Measurements from ENCODE around the gene SLC22A7. TPM values are rescaled to one million over a fixed set of nuclear protein-coding genes. Genes with fewer than 3 reads are reported as not detected.
"Not testable (repeated sequence)": the region's sequence is repeated elsewhere in the genome, so short reads cannot be mapped to it uniquely, and the experiment has no call there.

The SLC22A7 gene
- total and polyA plus RNA-seq, 7 experiments from 2014 or later: not detected

DNA sequence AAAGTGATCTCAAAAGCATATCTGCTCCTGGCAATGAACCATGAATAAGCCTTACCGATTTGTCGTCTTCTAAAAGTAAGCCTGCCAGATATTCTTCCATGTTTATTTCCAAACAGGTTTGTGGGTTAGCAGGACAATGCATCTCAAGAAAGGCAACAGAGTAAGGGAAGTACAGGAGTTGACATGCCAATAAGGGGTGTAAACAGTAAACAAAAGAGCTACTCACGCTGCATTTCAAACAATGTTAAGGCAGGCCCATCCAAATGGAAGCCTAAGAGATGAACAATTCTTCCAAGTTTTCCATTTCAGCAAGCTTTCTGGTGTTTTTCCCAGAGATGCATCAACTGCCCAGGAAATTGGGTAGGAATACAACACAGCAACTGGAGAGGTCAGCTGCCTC lies 38.3 kb downstream of the SLC22A7 start:
- Mint-ChIP-seq H3K27ac (peak overlapping the region in 2 of 9 donors; percentile 19 to 36), H3K36me3 (peaks cover 12 to 42% (median 29%) of the 10 kb centered on the region in 5 donors), H3K4me3 (no peak overlapping the region), H3K9me3 (no peaks in the 10 kb centered on the region), H3K4me1 (peaks cover 9 to 33% (median 18%) of the 10 kb centered on the region in 7 donors), H3K27me3 (peaks cover 0 to 3% (median 0%) of the 10 kb centered on the region in 5 donors)
- H3K4me3 ChIP-seq (ENCODE audit: low read length): no peak overlapping the region
- H3K36me3 ChIP-seq (ENCODE audit: control insufficient read depth in 2 of 3, insufficient read depth in 3 of 3, low read length in 3 of 3): peaks cover 3 to 50% (median 11%) of the 10 kb centered on the region in 3 experiments
- ChIA-PET POLR2A (no interaction called here), CTCF (no interaction called here)
- no peaks in the 10 kb centered on the region for H3K9me3 ChIP-seq (ENCODE audit: control insufficient read depth in 2 of 3, low read length in 3 of 3)
- no peak for DNase-seq
- ATAC-seq: no peak
- intact Hi-C loops (cut with micrococcal nuclease): loop anchor here in 1 of 2 donors (10.0 kb wide), 1 partner anchor 72 kb away; no protein-coding TSS in a partner anchor
- H3K4me1 ChIP-seq (ENCODE audit: control insufficient read depth in 2 of 2, insufficient read depth in 2 of 2, low read length in 2 of 2): peaks cover 0 to 10% of the 10 kb centered on the region in 2 donors
- no peak overlapping the region for H3K27ac ChIP-seq (ENCODE audit: low read depth, low read length)
- H3K27me3 ChIP-seq (ENCODE audit: control insufficient read depth in 2 of 2, insufficient read depth in 2 of 2, low read length in 2 of 2): no peaks in the 10 kb centered on the region

DNA sequence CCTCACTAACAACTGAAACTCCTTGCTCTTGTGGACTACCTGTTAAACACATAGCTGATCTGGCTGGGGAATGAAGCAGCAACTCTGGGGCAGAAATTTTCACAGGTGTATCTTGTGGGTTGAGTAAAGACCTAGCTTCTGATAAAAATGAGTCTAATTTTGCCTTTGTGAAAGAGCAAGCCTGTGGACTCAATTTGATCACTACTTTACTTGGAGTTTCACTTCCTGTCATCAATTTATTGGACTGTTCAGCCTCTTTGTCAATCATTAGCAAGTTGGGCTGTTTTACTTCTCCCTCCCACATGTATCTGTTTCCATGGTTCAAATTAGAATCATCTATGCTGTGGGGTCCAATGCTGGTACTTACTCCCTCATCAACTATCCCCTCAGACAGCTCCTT lies 40.2 kb downstream of the SLC22A7 start:
- H3K9me3 ChIP-seq (ENCODE audit: control insufficient read depth in 2 of 3, low read length in 3 of 3): no peaks in the 10 kb centered on the region
- intact Hi-C loops (cut with micrococcal nuclease): loop anchor here in 1 of 2 donors (10.0 kb wide), 1 partner anchor 73 kb away; no protein-coding TSS in a partner anchor
- DNase-seq (no peak), ATAC-seq (no peak)
- H3K4me1 ChIP-seq (ENCODE audit: control insufficient read depth in 2 of 2, insufficient read depth in 2 of 2, low read length in 2 of 2): no peaks in the 10 kb centered on the region
- Mint-ChIP-seq H3K27me3 (no peaks in the 10 kb centered on the region), H3K27ac (peak overlapping the region in 8 of 9 donors; percentile 3 to 83 (median 53)), H3K4me3 (no peak overlapping the region), H3K4me1 (peaks cover 0 to 18% (median 8%) of the 10 kb centered on the region in 7 donors), H3K9me3 (peaks cover 0 to 1% (median 0%) of the 10 kb centered on the region in 11 donors), H3K36me3 (peaks cover 17 to 57% (median 40%) of the 10 kb centered on the region in 5 donors)
- no peaks in the 10 kb centered on the region for H3K27me3 ChIP-seq (ENCODE audit: control insufficient read depth in 2 of 2, insufficient read depth in 2 of 2, low read length in 2 of 2)
- H3K27ac ChIP-seq (ENCODE audit: low read depth, low read length): no peak overlapping the region
- ChIA-PET POLR2A (no interaction called here), CTCF (interaction anchor here (0.9 kb wide), 1 partner anchor 31 kb away, joined by 3 read pairs; the partner anchor contains the start of gene ZNF318)
- H3K4me3 ChIP-seq (ENCODE audit: low read length): no peak overlapping the region
- H3K36me3 ChIP-seq (ENCODE audit: control insufficient read depth in 2 of 3, insufficient read depth in 3 of 3, low read length in 3 of 3): peaks cover 7 to 69% (median 14%) of the 10 kb centered on the region in 3 experiments

DNA sequence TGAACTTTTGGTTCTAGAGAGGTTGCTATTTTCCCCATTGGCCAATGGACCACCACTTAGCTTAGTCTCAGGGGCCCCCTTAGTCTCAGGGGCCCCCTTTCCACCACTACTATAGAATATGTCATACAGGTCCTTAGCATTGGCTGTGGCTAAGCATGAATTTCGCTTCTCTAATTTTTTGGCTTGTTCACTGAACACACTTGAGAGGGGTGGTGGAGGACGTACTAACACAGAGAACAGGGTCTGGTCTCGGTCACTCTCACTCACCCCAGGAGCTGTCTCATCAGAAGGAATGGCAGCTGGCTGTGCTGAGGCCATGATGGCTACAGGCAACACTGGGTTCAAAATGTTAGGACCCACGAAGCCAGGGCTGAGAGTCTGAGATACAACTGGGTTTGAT lies 41.1 kb downstream of the SLC22A7 start:
- CTCF ChIA-PET: interaction anchor here (0.8 to 1.1 kb wide), 2 partner anchors 18 to 19 kb away, joined by 4 read pairs; no protein-coding TSS in a partner anchor
- H3K27ac Mint-ChIP-seq: peak overlapping the region in 2 of 9 donors; percentile 58 to 81

DNA sequence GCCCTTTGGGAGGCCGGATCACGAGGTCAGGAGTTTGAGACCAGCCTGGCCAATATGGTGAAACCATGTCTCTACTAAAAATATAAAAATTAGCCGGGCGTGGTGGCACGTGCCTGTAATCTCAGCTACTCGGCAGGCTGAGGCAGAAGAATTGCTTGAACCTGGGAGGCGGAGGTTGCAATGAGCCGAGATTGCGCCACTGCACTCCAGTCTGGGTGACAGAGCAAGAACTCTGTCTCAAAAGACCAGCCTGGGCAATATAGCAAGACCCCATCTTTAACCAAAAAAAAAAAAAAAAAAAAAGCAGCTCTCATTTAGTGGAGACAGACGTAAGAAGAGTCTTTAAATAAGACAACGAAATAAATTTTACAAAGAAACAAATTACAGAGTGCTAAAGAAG lies 48.2 kb downstream of the SLC22A7 start:
- H3K4me1 Mint-ChIP-seq; H3K4me3 ChIP-seq (ENCODE audit: low read length); H3K27ac Mint-ChIP-seq; H3K4me3 Mint-ChIP-seq; H3K27me3 Mint-ChIP-seq; H3K9me3 Mint-ChIP-seq; CTCF ChIA-PET; intact Hi-C loops (cut with micrococcal nuclease); POLR2A ChIA-PET; DNase-seq; H3K9me3 ChIP-seq (ENCODE audit: control insufficient read depth in 2 of 3, low read length in 3 of 3); H3K27ac ChIP-seq (ENCODE audit: low read depth, low read length); H3K27me3 ChIP-seq (ENCODE audit: control insufficient read depth in 2 of 2, insufficient read depth in 2 of 2, low read length in 2 of 2); H3K4me1 ChIP-seq (ENCODE audit: control insufficient read depth in 2 of 2, insufficient read depth in 2 of 2, low read length in 2 of 2); ATAC-seq: not testable (repeated sequence)
- peaks cover 22 to 83% (median 28%) of the 10 kb centered on the region in 3 experiments for H3K36me3 ChIP-seq (ENCODE audit: control insufficient read depth in 2 of 3, insufficient read depth in 3 of 3, low read length in 3 of 3)
- peaks cover 11 to 32% (median 19%) of the 10 kb centered on the region in 5 donors for H3K36me3 Mint-ChIP-seq

More for the DNA sequence above, 41.1 kb downstream of the SLC22A7 start:
- H3K4me1 Mint-ChIP-seq: peaks cover 0 to 18% (median 8%) of the 10 kb centered on the region in 7 donors
- ATAC-seq (no peak), DNase-seq (no peak)
- Histone ChIP-seq H3K9me3 (ENCODE audit: control insufficient read depth in 2 of 3, low read length in 3 of 3) (no peaks in the 10 kb centered on the region), H3K27me3 (ENCODE audit: control insufficient read depth in 2 of 2, insufficient read depth in 2 of 2, low read length in 2 of 2) (no peaks in the 10 kb centered on the region), H3K4me3 (ENCODE audit: low read length) (no peak overlapping the region), H3K36me3 (ENCODE audit: control insufficient read depth in 2 of 3, insufficient read depth in 3 of 3, low read length in 3 of 3) (peaks cover 7 to 78% (median 14%) of the 10 kb centered on the region in 3 experiments), H3K4me1 (ENCODE audit: control insufficient read depth in 2 of 2, insufficient read depth in 2 of 2, low read length in 2 of 2) (no peaks in the 10 kb centered on the region), H3K27ac (ENCODE audit: low read depth, low read length) (no peak overlapping the region)
- POLR2A ChIA-PET: no interaction called here
- peaks cover 0 to 1% (median 0%) of the 10 kb centered on the region in 11 donors for H3K9me3 Mint-ChIP-seq
- peaks cover 17 to 58% (median 40%) of the 10 kb centered on the region in 5 donors for H3K36me3 Mint-ChIP-seq
- H3K4me3 Mint-ChIP-seq: no peak overlapping the region
- H3K27me3 Mint-ChIP-seq: no peaks in the 10 kb centered on the region
- intact Hi-C loops (cut with micrococcal nuclease): loop anchor here in 1 of 2 donors (10.0 kb wide), 1 partner anchor 74 kb away; no protein-coding TSS in a partner anchor

DNA sequence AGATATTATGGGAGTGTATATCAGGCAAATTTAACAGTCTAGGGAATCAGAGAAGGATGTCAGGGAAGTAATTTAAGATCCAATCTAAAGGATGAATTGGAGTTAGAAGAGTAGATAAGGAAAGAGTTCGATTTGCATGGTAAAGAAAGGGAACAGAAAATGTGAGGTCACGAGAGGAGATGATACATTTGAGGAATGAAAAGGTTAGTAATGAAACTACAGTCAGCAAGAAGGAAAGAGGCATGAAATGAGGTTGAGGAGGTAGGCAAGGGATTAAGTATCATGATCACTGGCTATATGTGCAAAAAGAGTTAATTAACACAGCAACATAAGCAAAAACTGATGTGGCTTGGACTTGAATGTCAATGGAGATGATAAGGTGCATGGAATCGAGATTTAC lies 49.0 kb downstream of the SLC22A7 start:
- no peaks in the 10 kb centered on the region for H3K4me1 ChIP-seq (ENCODE audit: control insufficient read depth in 2 of 2, insufficient read depth in 2 of 2, low read length in 2 of 2)
- H3K27ac Mint-ChIP-seq: no peak overlapping the region
- no peak overlapping the region for H3K4me3 ChIP-seq (ENCODE audit: low read length)
- DNase-seq (no peak), ATAC-seq (no peak)
- ChIA-PET POLR2A (no interaction called here), CTCF (no interaction called here)
- H3K9me3 ChIP-seq (ENCODE audit: control insufficient read depth in 2 of 3, low read length in 3 of 3): no peaks in the 10 kb centered on the region
- intact Hi-C loops (cut with micrococcal nuclease): no loop called here
- H3K4me1 Mint-ChIP-seq: peaks cover 0 to 11% (median 0%) of the 10 kb centered on the region in 7 donors
- no peaks in the 10 kb centered on the region for H3K27me3 Mint-ChIP-seq
- H3K27ac ChIP-seq (ENCODE audit: low read depth, low read length): no peak overlapping the region
- H3K9me3 Mint-ChIP-seq: peaks cover 0 to 1% (median 0%) of the 10 kb centered on the region in 11 donors
- H3K36me3 ChIP-seq (ENCODE audit: control insufficient read depth in 2 of 3, insufficient read depth in 3 of 3, low read length in 3 of 3): peaks cover 18 to 75% (median 24%) of the 10 kb centered on the region in 3 experiments
- H3K27me3 ChIP-seq (ENCODE audit: control insufficient read depth in 2 of 2, insufficient read depth in 2 of 2, low read length in 2 of 2): no peaks in the 10 kb centered on the region
- H3K36me3 Mint-ChIP-seq: peaks cover 15 to 35% (median 22%) of the 10 kb centered on the region in 5 donors
- no peak overlapping the region for H3K4me3 Mint-ChIP-seq

DNA sequence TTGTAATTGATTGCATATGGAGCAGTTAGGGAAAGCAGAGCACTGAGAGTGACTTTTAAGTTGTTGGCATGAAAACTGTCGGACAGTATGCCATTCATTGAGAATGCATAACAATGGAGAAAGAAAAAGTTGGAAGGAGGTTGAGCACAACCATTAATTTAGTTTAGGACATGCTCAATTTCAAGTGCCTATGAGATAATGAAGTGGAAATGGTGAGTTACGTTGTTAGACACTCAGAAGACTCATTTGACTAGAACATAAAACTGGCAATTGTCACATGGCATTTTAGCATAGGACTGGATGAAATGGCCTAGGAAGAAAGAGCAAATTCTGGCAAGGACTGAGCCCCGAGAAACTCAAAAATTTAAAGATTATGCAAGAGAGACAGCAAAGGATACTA lies 49.4 kb downstream of the SLC22A7 start:
- POLR2A ChIA-PET: no interaction called here
- CTCF ChIA-PET: no interaction called here
- Histone ChIP-seq H3K4me3 (ENCODE audit: low read length) (no peak overlapping the region), H3K9me3 (ENCODE audit: control insufficient read depth in 2 of 3, low read length in 3 of 3) (no peaks in the 10 kb centered on the region), H3K36me3 (ENCODE audit: control insufficient read depth in 2 of 3, insufficient read depth in 3 of 3, low read length in 3 of 3) (peaks cover 18 to 72% (median 24%) of the 10 kb centered on the region in 3 experiments), H3K4me1 (ENCODE audit: control insufficient read depth in 2 of 2, insufficient read depth in 2 of 2, low read length in 2 of 2) (no peaks in the 10 kb centered on the region), H3K27ac (ENCODE audit: low read depth, low read length) (no peak overlapping the region), H3K27me3 (ENCODE audit: control insufficient read depth in 2 of 2, insufficient read depth in 2 of 2, low read length in 2 of 2) (no peaks in the 10 kb centered on the region)
- H3K36me3 Mint-ChIP-seq: peaks cover 15 to 37% (median 23%) of the 10 kb centered on the region in 5 donors
- H3K27me3 Mint-ChIP-seq: no peaks in the 10 kb centered on the region
- DNase-seq (no peak), ATAC-seq (no peak)
- peaks cover 0 to 12% (median 2%) of the 10 kb centered on the region in 7 donors for H3K4me1 Mint-ChIP-seq
- no peak overlapping the region for H3K4me3 Mint-ChIP-seq
- intact Hi-C loops (cut with micrococcal nuclease): no loop called here
- peaks cover 0 to 1% (median 0%) of the 10 kb centered on the region in 11 donors for H3K9me3 Mint-ChIP-seq
- H3K27ac Mint-ChIP-seq: no peak overlapping the region

DNA sequence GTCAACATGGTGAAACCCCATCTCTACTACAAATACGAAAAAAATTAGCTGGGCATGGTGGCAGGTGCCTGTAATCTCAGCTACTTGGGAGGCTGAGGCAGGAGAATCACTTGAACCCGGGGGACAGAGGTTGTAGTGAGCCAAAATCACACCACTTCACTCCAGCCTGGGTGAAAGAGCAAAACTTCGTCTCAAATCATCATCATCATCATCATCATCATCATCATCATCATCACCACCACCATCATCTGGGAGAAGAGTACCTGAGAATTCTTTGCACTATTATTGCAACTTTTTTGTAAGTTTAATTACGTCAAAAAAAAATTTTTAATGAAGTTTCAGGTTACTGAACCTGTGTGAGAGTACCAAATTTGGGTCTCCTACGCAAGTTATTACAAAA lies 53.9 kb downstream of the SLC22A7 start:
- peak overlapping the region in 1 of 9 donors; percentile 44 for H3K27ac Mint-ChIP-seq
- H3K4me1 ChIP-seq (ENCODE audit: control insufficient read depth in 2 of 2, insufficient read depth in 2 of 2, low read length in 2 of 2); intact Hi-C loops (cut with micrococcal nuclease); ATAC-seq; H3K4me1 Mint-ChIP-seq; H3K27ac ChIP-seq (ENCODE audit: low read depth, low read length); H3K9me3 ChIP-seq (ENCODE audit: control insufficient read depth in 2 of 3, low read length in 3 of 3); H3K4me3 ChIP-seq (ENCODE audit: low read length); H3K27me3 Mint-ChIP-seq; H3K9me3 Mint-ChIP-seq; POLR2A ChIA-PET; H3K27me3 ChIP-seq (ENCODE audit: control insufficient read depth in 2 of 2, insufficient read depth in 2 of 2, low read length in 2 of 2); DNase-seq: not testable (repeated sequence)
- H3K4me3 Mint-ChIP-seq: peak overlapping the region in 1 of 10 donors; percentile 47
- peaks cover 25 to 73% (median 29%) of the 10 kb centered on the region in 3 experiments for H3K36me3 ChIP-seq (ENCODE audit: control insufficient read depth in 2 of 3, insufficient read depth in 3 of 3, low read length in 3 of 3)
- CTCF ChIA-PET: interaction anchor here (0.6 to 0.7 kb wide), 2 partner anchors 336 to 1242 kb away, joined by 3 to 6 read pairs; no protein-coding TSS in a partner anchor
- peaks cover 22 to 36% (median 29%) of the 10 kb centered on the region in 5 donors for H3K36me3 Mint-ChIP-seq
